OCI-LY1 (cell line): ENCODE measurements around the gene WTAP.

Source experiments
- H2AFZ ChIP-seq: fragments of 200-600 bp; sonication (generic), shearing (Covaris generic); 2 replicates; pipeline ENCODE4 v1.6.0; 2014; ENCODE audit warnings: antibody characterized with exemption, mild to moderate bottlenecking, low read length
- H3F3A ChIP-seq: fragments of 200-600 bp; sonication (generic), shearing (Covaris generic); 2 replicates; pipeline ENCODE4 v1.6.0; 2014; ENCODE audit warnings: mild to moderate bottlenecking, antibody characterized with exemption, low read length, moderate library complexity; ENCODE audit not compliant: insufficient read depth
- H3K27ac ChIP-seq: fragments of 200-600 bp; sonication (generic); 2 replicates; pipeline ENCODE4 v1.5.1; 2014; ENCODE audit warnings: low read length, mixed run types, mild to moderate bottlenecking, low read depth; ENCODE audit not compliant: poor library complexity, severe bottlenecking
- H3K27me3 ChIP-seq: fragments of 200-600 bp; sonication (generic); 2 replicates; pipeline ENCODE4 v1.6.0; 2014; ENCODE audit warnings: antibody characterized with exemption, mild to moderate bottlenecking, low read length, moderate library complexity; ENCODE audit not compliant: insufficient read depth
- H3K36me3 ChIP-seq: fragments of 200-600 bp; sonication (generic); 2 replicates; pipeline ENCODE4 v1.6.1; 2014; ENCODE audit warnings: mild to moderate bottlenecking, antibody characterized with exemption, low read length, moderate library complexity, mixed read lengths; ENCODE audit not compliant: insufficient read depth
- H3K4me1 ChIP-seq: fragments of 200-600 bp; sonication (generic); 2 replicates; pipeline ENCODE4 v1.5.1; 2014; ENCODE audit warnings: mild to moderate bottlenecking, low read length, moderate library complexity; ENCODE audit not compliant: insufficient read depth, severe bottlenecking
- H3K4me2 ChIP-seq: fragments of 200-600 bp; sonication (generic), shearing (Covaris generic); 2 replicates; pipeline ENCODE4 v1.6.1; 2014; ENCODE audit warnings: low read length
- H3K4me3 ChIP-seq: fragments of 200-600 bp; sonication (generic); 2 replicates; pipeline ENCODE4 v1.5.1; 2014; ENCODE audit warnings: low read length, low read depth, mild to moderate bottlenecking, mixed read lengths; ENCODE audit not compliant: poor library complexity, severe bottlenecking
- H3K79me2 ChIP-seq: fragments of 200-600 bp; shearing (Covaris generic); 2 replicates; pipeline ENCODE4 v1.6.1; 2016; ENCODE audit warnings: mixed run types, low read length, mixed read lengths; ENCODE audit not compliant: insufficient read depth
- H3K9ac ChIP-seq: fragments of 200-600 bp; sonication (generic), shearing (Covaris generic); 2 replicates; pipeline ENCODE4 v1.6.1; 2014; ENCODE audit warnings: mild to moderate bottlenecking, low read length, mixed read lengths
- H3K9me2 ChIP-seq: fragments of 200-600 bp; sonication (generic), shearing (Covaris generic); 2 replicates; pipeline ENCODE4 v1.6.1; 2014; ENCODE audit warnings: low read depth, mild to moderate bottlenecking, low read length, mixed read lengths
- H3K9me3 ChIP-seq: fragments of 200-600 bp; shearing (Covaris generic); 2 replicates; pipeline ENCODE4 v1.6.1; 2014; ENCODE audit warnings: low read length, mixed read lengths
- H4K20me1 ChIP-seq: fragments of 200-600 bp; sonication (generic), shearing (Covaris generic); 2 replicates; pipeline ENCODE4 v1.6.0; 2016; ENCODE audit warnings: mild to moderate bottlenecking, low read length; ENCODE audit not compliant: insufficient read depth
- EZH2 ChIP-seq: fragments of 200-600 bp; sonication (generic), shearing (Covaris generic); IDR thresholded peaks from 2 replicates; pipeline ENCODE4 v1.8.0; 2017; ENCODE audit warnings: borderline replicate concordance, mixed run types, mild to moderate bottlenecking, antibody characterized with exemption, low read length, moderate library complexity, mixed read lengths
- TF ChIP-seq, protein P1 (sequence below): fragments of 200-600 bp; sonication (generic), shearing (Covaris generic); IDR thresholded peaks from 2 replicates; pipeline ENCODE4 v1.5.1; 2017; ENCODE audit warnings: mild to moderate bottlenecking, antibody characterized with exemption, low read length, moderate library complexity, mixed read lengths

WTAP gene

DNA sequence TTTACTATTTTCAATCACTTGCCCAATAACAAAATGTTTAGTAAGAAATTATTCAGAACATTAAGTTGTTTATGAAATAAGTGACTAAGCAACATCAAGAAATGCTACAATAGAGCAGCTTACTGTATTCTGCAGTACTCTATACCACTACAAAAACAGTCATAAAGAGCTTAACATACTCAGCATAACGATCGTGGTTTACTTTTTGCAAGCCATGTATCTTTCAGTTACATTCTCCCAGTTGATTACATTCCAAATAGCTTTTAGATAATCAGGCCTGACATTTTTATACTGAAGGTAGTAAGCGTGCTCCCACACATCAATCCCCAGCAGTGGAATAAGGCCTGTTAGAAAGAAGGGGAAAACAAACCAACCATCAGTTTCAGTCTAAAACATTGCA lies 45.0 kb upstream of the WTAP start:
- Histone ChIP-seq H3K9me3 (no peaks in the 10 kb centered on the region), H3K9me2 (no peaks in the 10 kb centered on the region), H3K27ac (no peak overlapping the region), H3K9ac (no peak overlapping the region), H3K4me1 (no peaks in the 10 kb centered on the region), H3K27me3 (no peaks in the 10 kb centered on the region), H3K4me3 (no peak overlapping the region), H3K36me3 (peaks cover 47% of the 10 kb centered on the region), H3K79me2 (no peaks in the 10 kb centered on the region), H4K20me1 (no peaks in the 10 kb centered on the region), H3F3A (no peaks in the 10 kb centered on the region), H3K4me2 (no peak overlapping the region), H2AFZ (no peak overlapping the region)
- no peak for TF ChIP-seq EZH2
- TF ChIP-seq, protein P1, sequence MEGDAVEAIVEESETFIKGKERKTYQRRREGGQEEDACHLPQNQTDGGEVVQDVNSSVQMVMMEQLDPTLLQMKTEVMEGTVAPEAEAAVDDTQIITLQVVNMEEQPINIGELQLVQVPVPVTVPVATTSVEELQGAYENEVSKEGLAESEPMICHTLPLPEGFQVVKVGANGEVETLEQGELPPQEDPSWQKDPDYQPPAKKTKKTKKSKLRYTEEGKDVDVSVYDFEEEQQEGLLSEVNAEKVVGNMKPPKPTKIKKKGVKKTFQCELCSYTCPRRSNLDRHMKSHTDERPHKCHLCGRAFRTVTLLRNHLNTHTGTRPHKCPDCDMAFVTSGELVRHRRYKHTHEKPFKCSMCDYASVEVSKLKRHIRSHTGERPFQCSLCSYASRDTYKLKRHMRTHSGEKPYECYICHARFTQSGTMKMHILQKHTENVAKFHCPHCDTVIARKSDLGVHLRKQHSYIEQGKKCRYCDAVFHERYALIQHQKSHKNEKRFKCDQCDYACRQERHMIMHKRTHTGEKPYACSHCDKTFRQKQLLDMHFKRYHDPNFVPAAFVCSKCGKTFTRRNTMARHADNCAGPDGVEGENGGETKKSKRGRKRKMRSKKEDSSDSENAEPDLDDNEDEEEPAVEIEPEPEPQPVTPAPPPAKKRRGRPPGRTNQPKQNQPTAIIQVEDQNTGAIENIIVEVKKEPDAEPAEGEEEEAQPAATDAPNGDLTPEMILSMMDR = no peak

DNA sequence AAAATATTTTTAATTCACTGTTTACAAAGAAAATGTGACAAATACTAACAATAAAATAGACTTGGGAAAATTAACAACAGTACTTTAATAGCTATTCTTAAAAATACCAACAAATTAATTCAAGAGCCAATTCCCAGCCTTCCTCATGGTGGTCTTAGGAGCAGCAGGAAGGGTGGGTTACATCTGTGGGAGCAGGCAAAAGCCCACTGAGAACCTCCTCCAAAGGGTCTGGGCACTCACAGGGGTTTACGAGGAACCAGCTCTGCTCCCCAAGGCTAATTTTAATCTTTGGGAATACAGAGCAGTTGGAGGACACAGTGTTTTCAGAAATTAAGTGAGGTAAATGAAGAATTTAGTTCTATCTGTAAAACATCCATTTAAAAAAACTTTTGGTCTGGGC lies 44.5 kb upstream of the WTAP start:
- no peaks in the 10 kb centered on the region for H3K4me1 ChIP-seq
- H3K9me2 ChIP-seq = no peaks in the 10 kb centered on the region
- H4K20me1 ChIP-seq = no peaks in the 10 kb centered on the region
- no peak overlapping the region for H3K4me3 ChIP-seq
- H3K36me3 ChIP-seq = peaks cover 52% of the 10 kb centered on the region
- H3K9me3 ChIP-seq = no peaks in the 10 kb centered on the region
- H3F3A ChIP-seq = no peaks in the 10 kb centered on the region
- no peaks in the 10 kb centered on the region for H3K79me2 ChIP-seq
- no peak overlapping the region for H3K4me2 ChIP-seq
- no peak overlapping the region for H2AFZ ChIP-seq
- TF ChIP-seq, protein P1 = no peak
- TF ChIP-seq EZH2 = no peak
- no peak overlapping the region for H3K27ac ChIP-seq
- H3K27me3 ChIP-seq = no peaks in the 10 kb centered on the region
- H3K9ac ChIP-seq = no peak overlapping the region

DNA sequence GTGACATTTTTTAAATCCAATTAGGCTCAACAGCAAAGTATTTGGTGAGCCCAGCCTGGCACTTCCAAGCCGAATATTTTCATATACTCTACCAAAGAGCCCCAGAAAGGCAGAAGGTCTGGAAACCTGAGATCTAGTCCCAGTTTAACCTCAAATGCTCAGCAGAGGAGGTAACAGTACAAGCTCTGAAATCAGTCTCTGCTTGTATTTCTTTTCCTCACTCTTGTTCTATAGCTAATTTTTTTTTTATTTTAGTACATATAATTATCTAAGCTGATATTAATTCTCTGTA lies 43.3 kb upstream of the WTAP start:
- TF ChIP-seq, protein P1 = no peak
- TF ChIP-seq EZH2 = no peak
- Histone ChIP-seq H3K9me3 (no peaks in the 10 kb centered on the region), H2AFZ (no peak overlapping the region), H3K36me3 (peaks cover 50% of the 10 kb centered on the region), H3K27me3 (no peaks in the 10 kb centered on the region), H3K9me2 (no peaks in the 10 kb centered on the region), H4K20me1 (no peaks in the 10 kb centered on the region), H3K4me1 (no peaks in the 10 kb centered on the region), H3F3A (no peaks in the 10 kb centered on the region), H3K9ac (no peak overlapping the region), H3K4me3 (no peak overlapping the region), H3K79me2 (no peaks in the 10 kb centered on the region), H3K27ac (no peak overlapping the region), H3K4me2 (no peak overlapping the region)
